Measurements from ENCODE around the gene XYLT1.
A peak's percentile ranks its signal among the peaks of the same experiment; 100 is the strongest.
"Not testable (repeated sequence)": the region's sequence is repeated elsewhere in the genome, so short reads cannot be mapped to it uniquely, and the experiment has no call there.

The XYLT1 gene

GRCh38 chr16:17426451-17426850 lies 44.3 kb downstream of the XYLT1 start:
- no peak for DNase-seq

DNA sequence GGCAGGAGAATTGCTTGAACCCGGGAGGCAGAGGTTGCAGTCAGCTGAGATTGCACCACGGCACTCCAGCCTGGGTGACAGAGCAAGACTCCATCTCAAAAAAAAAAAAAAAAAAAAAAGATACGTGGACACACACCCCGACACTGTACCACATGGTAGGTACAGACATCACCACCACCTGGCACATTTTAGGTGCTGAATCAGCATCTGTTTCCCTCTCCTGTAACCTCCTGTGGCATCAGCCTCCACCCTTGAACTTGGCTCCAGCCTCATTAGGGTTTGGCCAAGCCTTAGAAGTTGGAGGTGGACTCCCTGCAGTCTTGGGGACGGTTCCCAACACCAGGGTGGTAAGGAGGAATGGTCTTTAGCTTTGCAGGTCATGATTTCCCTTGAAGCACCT lies 46.0 kb downstream of the XYLT1 start:
- no peak for DNase-seq

DNA sequence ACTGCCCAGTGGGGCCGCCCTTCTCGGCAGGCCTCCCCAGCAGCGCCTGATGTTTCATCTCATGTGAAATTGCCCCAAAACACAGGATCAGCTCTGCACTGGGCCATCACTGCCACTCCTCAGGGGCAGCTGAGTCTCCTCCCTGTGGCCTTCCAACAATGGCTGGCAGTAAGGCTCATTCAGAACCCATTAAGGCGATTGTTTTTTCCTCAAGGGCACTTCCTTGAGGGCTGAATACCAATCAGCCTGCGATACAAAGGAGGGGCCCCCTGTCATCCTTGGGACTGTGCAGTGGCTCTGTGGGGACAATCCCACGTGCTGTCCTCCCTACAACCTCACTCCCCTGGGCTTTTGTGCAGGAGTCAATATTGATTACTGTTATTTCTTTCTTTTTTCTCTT lies 47.5 kb downstream of the XYLT1 start:
- no peak for DNase-seq

GRCh38 chr16:17420816-17421215 lies 49.9 kb downstream of the XYLT1 start:
- no peak for DNase-seq

GRCh38 chr16:17419266-17419665 lies 51.5 kb downstream of the XYLT1 start:
- no peak for DNase-seq

DNA sequence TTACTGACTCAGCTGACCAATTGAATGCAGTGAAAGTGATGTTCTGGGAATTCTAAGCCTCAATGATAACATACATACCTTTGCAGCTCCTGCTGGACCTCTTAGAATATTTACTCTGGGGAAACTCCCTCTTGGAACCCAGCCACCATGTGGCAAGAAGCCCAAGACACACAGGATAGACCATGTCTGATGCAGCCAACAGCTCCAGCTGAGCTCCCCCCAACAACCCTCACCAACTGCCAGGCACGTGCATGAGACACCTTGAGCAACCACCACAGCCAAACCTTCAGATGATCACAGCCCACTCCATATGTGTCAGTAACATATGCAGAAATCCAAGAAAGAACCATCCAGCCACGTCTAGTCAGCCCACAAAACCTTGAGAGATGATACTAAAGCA lies 53.0 kb downstream of the XYLT1 start:
- no peak for DNase-seq

- DNase-seq, result peak; percentile 58 to 69
Measured at GRCh38 chr16:17416461-17417311, 54.1 kb downstream of the XYLT1 start.

- DNase-seq, result no peak
Measured at GRCh38 chr16:17414916-17415315, 55.8 kb downstream of the XYLT1 start.

GRCh38 chr16:17414421-17414820 lies 56.3 kb downstream of the XYLT1 start:
- DNase-seq, result peak in 1 of 2 donors; percentile 32

- no peak for DNase-seq
Measured at GRCh38 chr16:17413508-17413907, 57.3 kb downstream of the XYLT1 start.

GRCh38 chr16:17412791-17413190 lies 58.0 kb downstream of the XYLT1 start:
- DNase-seq, result no peak

- no peak for DNase-seq
Measured at GRCh38 chr16:17412221-17412620, 58.5 kb downstream of the XYLT1 start.

DNA sequence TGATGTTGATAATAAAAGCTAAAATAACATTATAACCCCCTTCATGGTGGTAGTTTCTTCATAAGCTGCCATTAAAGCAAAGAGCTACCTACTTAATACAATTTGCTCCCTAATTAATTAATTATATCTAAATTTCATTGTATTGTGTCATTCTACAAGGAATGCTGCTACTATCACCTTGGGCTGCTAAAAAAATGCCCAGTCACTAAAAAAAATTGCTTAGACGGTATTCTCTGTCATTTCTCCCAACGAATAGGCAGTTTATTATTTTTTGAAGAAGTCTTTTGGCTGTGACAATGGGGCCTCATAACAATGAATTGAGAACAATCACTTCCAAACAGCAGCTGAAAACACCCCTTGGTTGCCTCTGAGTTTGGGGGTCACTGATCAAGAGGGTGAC lies 59.5 kb downstream of the XYLT1 start:
- DNase-seq, result no peak

DNA sequence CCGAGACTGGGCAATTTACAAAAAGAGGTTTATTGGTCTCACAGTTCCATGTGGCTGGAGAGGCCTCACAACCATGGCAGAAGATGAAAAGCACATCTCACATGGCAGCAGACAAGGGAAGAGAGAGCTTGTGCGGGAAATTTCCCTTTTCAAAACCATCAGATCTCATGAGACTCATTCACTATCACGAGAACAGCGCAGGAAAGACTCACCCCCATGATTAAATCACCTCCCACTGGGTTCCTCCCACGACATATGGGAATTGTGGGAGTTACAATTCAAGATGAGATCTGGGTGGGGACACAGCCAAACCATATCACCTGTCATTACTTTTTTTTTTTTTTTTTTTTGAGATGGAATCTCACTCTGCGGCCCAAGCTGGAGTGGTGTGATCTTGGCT lies 60.4 kb downstream of the XYLT1 start:
- not testable (repeated sequence) for DNase-seq

GRCh38 chr16:17409894-17410293 lies 60.9 kb downstream of the XYLT1 start:
- no peak for DNase-seq

DNA sequence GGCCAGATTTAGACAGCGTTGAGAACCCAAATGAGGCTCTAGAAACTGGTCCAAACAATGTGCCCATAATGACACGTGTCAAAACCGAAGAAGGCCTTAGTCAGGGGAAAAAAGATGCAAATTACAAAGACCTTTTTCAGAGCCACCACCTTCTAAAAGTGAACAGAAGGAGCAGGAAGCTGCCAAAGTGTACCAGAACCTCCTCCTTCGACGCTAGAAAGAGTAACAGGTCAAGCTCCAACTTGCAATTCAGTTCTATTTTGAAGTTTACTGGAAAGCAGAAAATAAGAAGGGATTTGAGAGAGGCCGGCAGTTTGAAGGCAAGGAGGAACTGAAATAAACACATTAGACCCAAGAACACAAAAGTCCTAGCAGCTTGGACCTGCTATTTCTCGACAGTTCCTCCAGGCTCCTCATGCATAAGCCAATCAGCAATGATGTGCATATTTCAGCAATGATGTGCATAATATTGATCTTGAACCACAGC lies 61.8 kb downstream of the XYLT1 start:
- no peak for DNase-seq

DNA sequence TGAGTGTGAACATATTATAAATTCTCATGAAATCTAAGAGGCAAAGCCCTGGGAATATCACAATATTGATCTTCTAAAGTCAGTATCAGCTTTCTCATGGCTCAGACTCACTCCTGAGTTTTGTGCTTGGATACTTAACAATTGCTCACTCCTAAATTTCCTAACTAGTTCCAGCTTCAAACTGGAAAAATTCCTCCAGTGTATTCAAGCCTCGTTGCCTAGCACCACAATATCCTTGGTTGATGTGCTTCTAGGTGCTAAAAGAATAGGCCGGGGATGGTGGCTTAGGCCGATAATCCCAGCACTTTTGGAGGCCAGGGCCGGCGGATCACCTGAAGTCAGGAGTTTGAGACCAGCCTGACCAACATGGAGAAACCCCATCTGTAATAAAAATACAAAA lies 62.5 kb downstream of the XYLT1 start:
- DNase-seq, result no peak

- no peak for DNase-seq
Measured at GRCh38 chr16:17407321-17407720, 63.4 kb downstream of the XYLT1 start.

- DNase-seq, result no peak
Measured at GRCh38 chr16:17404941-17405689, 65.6 kb downstream of the XYLT1 start.

- no peak for DNase-seq
Measured at GRCh38 chr16:17403859-17404545, 66.8 kb downstream of the XYLT1 start.

DNA sequence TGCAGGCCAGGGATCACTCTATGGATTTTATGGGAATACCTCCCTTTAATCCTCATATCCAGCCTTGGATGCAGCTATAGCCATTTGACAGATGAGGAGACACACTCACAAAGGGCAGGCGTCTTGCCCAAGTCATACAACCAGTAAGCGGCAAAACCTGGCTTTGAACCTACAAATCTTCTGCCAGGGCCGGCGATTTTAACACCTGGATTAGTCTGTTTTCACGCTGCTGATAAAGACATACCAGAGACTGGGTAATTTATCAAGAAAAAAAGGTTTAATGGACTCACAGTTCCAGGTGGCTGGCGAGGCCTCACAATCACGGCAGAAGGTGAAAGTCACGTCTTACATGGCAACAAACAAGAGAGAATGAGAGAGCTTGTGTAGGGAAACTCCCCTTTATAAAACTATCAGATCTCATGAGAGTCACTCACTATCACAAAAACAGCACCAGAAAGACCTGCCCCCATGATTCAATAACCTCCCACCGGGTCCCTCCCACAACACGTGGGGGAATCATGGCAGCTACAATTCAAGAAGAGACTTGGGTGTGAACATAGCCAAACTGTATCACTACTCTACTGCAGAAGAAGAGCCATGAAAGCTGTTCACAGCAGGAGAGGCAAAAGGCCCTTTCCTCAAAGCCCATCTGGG lies 67.5 kb downstream of the XYLT1 start:
- no peak for DNase-seq

GRCh38 chr16:17397499-17397891 lies 73.3 kb downstream of the XYLT1 start:
- peak in 1 of 2 donors; percentile 29 for DNase-seq

Measured in CD4-positive, alpha-beta T cell treated with Interferon alpha-2 for 1 hour (primary cell).